ENCODE data around the gene MTPN. TPM values are rescaled to one million over a fixed set of nuclear protein-coding genes. Genes with fewer than 3 reads are reported as not detected.

The MTPN gene
- total RNA-seq, 4 donors from 2014 or later, result 79.7 to 102 (median 85.6) TPM

- ATAC-seq (ENCODE audit: low FRiP score), result no peak
- TF ChIP-seq CTCF (IDR thresholded peaks at IDR 0.05), result no peak
- no peak for DNase-seq (ENCODE audit: low spot score)
Observed at GRCh38 chr7:135959646-135960363, 17.4 kb downstream of the MTPN start.

GRCh38 chr7:135958173-135958572 lies 19.0 kb downstream of the MTPN start:
- ATAC-seq (ENCODE audit: low FRiP score), result no peak
- no peak for DNase-seq (ENCODE audit: low spot score)
- no peak for TF ChIP-seq CTCF (IDR thresholded peaks at IDR 0.05)

GRCh38 chr7:135957627-135958026 lies 19.5 kb downstream of the MTPN start:
- no peak for ATAC-seq (ENCODE audit: low FRiP score)
- TF ChIP-seq CTCF (IDR thresholded peaks at IDR 0.05), result no peak
- no peak for DNase-seq (ENCODE audit: low spot score)

- DNase-seq (ENCODE audit: low spot score) (no peak), ATAC-seq (ENCODE audit: low FRiP score) (no peak)
Observed at GRCh38 chr7:135956393-135956792, 20.8 kb downstream of the MTPN start.

GRCh38 chr7:135950972-135951371 lies 26.2 kb downstream of the MTPN start:
- no peak for DNase-seq (ENCODE audit: low spot score)
- TF ChIP-seq CTCF (IDR thresholded peaks at IDR 0.05), result no peak
- ATAC-seq (ENCODE audit: low FRiP score), result no peak

More at GRCh38 chr7:135956393-135956792, 20.8 kb downstream of the MTPN start:
- no peak for TF ChIP-seq CTCF (IDR thresholded peaks at IDR 0.05)

- no peak for ATAC-seq (ENCODE audit: low FRiP score)
- no peak for TF ChIP-seq CTCF (IDR thresholded peaks at IDR 0.05)
- DNase-seq (ENCODE audit: low spot score), result no peak
Observed at GRCh38 chr7:135950429-135950828, 26.7 kb downstream of the MTPN start.

All from omental fat pad (tissue), 4 donors.